ENCODE measurements around the gene CD8A.
A peak's percentile ranks its signal among the peaks of the same experiment; 100 is the strongest.
"Not testable (repeated sequence)": the region's sequence is repeated elsewhere in the genome, so short reads cannot be mapped to it uniquely, and the experiment has no call there.

Gene CD8A

DNA sequence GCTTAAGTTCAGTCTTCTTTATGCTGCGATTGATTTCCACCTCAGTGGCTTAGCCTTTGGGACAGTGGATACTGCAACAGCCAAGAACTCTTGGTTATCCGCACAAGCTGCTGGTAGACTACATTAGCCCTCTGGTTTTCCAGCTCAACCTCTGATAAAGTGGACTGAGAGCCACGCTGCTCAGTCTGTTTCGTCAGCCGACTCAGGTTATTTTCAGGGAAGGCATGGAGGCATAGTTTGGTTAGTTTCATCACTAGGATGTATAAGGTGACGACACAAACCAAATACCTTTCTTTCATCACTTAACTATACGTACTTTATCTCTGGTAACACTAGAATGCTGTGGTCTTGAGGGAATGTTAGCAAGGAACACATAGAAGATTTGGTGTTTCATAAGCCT lies 14.2 kb downstream of the CD8A start:
- no peak for DNase-seq (ENCODE audit: low spot score)

DNA sequence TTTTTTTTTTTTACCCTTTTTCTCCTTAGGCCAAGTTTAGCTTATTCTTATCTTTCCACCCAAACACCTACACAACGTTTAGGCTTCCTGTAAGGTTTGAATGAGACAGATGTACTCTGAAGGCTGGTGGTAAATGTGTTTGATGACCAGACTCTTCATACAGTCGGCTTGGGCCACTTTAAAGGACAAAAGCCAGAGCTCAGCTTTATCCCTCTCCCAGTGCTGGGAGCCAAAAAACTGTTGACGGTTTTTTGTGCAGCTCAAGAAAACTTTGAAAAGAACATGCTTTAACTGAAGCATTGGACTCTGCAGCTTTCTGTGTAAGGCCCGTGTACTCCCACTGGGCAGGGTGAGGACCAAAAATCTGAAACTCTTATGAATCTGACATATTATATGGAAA lies 15.4 kb downstream of the CD8A start:
- no peak for DNase-seq (ENCODE audit: low spot score)

GRCh38 chr2:86774862-86775261 lies 15.9 kb downstream of the CD8A start:
- DNase-seq (ENCODE audit: low spot score) = no peak

GRCh38 chr2:86772611-86773010 lies 18.1 kb downstream of the CD8A start:
- no peak for DNase-seq (ENCODE audit: low spot score)

DNA sequence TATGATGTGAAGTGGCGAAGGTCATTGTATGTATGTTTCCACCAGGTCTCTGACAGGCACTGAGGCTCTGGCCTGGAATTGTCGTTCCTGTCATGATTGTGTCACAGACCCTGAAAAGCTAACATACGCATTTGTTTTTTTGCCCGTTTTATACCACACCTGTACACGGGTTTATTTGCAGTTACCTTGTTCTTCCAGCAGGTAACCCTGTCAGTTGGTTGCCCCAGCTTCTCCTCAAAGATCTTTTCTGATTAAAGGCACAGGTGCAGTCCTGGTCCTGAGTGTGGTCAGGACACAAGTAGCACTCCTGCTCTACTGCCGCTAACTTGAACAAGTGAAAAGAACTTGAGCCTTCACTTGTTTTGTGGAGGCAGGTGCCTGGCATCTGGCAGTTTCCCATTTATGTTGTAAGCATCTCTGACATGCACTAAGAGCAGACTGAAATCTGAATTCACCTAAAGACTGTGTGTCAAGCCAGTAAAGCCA lies 19.9 kb downstream of the CD8A start:
- DNase-seq (ENCODE audit: low spot score) = no peak

- DNase-seq (ENCODE audit: low spot score) = no peak
Observed at GRCh38 chr2:86769838-86770237, 20.9 kb downstream of the CD8A start.

DNA sequence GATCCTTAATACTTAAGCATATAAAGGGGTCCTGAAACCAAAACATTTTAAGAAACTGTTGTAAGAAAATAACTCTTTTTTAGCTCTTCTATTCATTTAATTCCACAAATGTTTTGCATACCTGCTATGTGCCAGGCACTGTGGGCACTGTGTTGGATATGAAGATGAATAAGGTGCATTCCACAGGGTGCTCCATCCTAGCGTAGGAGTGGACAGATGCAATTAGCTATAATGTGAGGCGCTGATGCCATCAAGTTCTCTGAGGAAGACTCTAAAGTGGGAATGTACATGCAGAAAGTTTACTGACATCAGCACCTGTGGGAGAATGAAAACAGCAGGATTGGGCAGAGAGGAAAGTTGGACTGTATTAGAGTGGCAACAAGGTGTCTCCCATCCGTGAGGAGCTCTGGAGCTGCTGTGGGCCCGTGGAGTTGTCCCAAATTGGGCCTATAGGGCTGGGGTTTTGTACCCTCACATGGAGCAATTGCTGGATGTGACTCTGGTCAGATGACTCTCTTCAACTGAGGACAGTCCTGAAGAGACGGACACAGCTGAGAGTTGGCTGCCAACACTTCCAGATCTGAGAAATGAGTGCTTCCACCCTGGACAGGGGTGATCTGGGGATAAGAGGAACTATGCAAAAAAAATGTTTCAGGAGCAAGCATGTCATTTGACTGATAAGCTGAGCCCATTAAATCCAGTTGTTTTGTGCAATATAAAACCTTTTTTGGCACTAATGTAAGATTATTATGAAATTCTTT lies 22.3 kb downstream of the CD8A start:
- DNase-seq (ENCODE audit: low spot score) = no peak

DNA sequence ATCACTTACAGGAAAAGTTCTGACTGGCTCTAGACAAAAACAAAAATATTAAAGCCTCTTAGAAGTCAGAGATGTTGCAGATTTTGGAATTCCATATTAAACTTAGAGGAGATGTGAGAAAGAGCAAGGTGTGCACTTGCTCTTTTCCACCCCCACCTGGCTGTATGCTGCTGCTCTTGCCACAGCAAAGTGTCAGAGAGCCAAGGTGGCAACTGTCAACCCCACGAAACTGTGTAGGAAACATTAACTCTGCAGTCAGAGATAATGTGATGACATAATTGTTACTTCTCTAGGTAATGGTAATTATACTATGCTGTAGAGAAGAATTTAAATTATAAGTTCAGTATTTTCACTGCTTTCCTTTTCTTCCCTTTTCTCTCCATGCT lies 25.4 kb downstream of the CD8A start:
- no peak for DNase-seq (ENCODE audit: low spot score)

DNA sequence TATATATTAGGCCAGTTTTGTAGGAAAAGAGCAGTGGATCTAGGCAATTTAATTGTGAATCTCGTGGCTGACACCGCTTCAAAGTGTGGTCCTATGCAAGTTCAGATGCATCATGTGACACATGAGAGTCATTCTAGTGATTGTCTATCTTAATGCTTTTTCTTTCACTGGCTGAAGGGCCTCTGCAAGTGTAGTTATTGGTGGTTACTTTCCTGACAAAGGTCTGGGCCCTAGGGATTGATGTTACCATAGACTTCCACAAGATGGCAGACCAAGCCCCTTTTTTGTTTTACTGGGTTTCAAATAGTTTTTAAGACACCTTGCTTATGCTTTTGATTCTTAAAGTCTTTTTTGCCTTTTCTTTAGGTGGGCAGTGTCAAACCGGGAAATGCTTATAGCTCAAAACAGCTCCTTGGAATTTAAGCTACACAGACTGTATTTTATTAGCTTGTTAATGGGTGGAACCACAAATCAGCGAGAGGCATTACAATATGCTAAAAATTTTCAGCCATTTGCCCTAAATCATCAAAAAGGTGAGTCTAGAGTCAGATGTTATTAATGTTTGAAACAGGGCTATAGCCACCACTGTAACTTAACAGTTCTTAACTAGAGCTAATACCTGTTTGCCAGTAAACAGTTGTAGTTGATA lies 25.9 kb downstream of the CD8A start:
- peak; percentile 60 for DNase-seq (ENCODE audit: low spot score)

GRCh38 chr2:86760371-86760770 lies 30.3 kb downstream of the CD8A start:
- no peak for DNase-seq (ENCODE audit: low spot score)

DNA sequence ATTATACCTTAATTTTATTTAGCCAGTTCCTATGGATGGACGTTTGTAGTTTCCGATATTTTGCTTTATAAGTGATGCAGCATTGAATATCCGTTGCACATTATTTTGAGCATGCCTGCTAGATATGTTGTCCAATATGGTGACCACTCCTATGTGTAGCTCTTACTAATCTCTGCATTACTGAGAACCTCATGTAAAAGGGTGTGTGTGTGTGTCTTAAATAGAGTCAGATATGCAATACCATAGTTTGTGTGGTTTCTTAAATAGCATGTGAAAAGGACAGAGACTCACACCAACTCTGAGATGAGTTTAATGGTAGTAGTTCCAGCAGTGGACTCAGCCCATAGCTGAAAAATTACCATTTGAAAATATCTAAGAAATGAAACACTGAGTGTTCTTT lies 32.3 kb downstream of the CD8A start:
- DNase-seq (ENCODE audit: low spot score) = no peak

- no peak for DNase-seq (ENCODE audit: low spot score)
Observed at GRCh38 chr2:86753606-86754005, 37.1 kb downstream of the CD8A start.

DNA sequence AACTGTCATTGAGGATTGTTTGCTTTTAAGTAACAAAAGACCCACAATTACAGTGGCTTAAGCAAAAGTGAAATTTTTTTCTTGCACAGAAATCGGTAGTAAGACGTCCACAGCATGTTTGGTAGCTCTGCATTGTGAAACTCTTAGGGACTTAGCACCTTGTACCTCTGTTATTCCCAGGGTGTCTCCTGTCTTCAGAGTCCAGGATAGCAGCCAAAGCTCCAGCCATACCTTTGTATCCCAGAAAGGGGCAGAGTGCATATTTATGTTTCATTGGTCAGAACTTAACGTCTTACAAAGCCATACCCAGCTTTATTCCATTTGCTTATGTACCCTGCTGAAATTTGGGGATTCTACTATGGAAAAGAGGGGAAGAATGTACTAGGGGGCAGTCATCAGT lies 37.8 kb downstream of the CD8A start:
- DNase-seq (ENCODE audit: low spot score) = no peak

- no peak for DNase-seq (ENCODE audit: low spot score)
Observed at GRCh38 chr2:86751778-86752177, 38.9 kb downstream of the CD8A start.

GRCh38 chr2:86750240-86750839 lies 40.4 kb downstream of the CD8A start:
- DNase-seq (ENCODE audit: low spot score) = no peak

DNA sequence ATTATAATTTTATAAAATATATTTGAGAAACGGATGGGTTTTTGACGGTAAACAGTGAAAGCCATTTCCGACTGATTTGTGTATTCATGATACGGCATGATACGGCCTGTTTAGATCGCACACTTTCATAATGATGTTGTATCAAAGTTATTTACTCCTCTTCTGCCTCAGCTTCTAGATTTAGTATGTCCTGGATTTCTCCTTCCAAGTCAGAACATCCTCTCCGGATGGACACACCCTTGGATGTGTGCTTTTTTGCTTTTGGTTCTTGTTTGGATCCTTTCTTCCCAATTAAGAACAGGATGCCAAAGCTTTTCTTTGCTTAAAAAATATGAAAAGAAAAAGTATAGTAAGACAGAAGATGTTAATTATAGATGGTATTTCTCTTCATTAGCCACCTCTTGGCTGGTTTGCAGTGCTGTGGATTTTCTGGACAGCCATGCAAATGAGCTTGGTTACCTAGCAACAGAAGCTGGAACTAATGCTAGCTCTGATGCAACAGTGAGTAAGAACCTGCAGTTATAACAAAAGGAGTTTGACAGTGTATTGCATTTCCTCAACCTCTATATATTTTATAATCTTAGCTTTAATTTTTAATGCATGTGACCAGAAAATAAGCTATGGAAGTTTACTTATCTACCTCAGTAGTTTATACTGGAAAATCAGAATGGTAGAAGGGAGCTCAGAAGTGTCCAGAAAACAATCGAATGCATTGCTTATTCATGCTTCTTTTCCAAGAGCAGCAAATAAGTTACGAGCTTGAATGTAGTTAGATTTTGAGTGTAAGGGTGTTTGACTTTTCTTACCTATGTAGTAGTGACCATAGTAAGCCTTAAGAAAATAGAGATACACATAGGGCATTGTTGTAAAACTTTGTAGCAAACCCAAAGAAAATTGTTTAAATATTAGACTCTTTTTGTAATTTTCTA lies 42.7 kb downstream of the CD8A start:
- DNase-seq (ENCODE audit: low spot score) = peak; percentile 62

DNA sequence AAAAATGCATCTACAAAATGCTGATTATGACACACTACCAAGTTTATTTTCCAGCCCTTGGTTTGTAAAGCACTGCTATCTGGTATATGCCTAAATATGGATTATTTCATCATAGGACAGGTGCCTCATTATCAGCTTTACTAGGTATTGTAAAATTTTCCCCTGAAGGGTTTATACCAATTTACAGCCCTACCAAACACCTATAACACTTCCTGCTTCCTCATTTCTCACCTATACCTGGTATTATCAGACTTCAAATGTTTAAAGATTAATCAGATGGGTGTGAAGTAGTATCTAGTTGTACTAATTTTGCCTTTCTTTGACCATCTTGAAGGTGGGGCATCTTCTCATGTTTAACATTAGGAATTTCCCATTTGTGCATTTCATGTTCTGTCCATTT lies 43.8 kb downstream of the CD8A start:
- no peak for DNase-seq (ENCODE audit: low spot score)

- no peak for DNase-seq (ENCODE audit: low spot score)
Observed at GRCh38 chr2:86744152-86744551, 46.6 kb downstream of the CD8A start.

DNA sequence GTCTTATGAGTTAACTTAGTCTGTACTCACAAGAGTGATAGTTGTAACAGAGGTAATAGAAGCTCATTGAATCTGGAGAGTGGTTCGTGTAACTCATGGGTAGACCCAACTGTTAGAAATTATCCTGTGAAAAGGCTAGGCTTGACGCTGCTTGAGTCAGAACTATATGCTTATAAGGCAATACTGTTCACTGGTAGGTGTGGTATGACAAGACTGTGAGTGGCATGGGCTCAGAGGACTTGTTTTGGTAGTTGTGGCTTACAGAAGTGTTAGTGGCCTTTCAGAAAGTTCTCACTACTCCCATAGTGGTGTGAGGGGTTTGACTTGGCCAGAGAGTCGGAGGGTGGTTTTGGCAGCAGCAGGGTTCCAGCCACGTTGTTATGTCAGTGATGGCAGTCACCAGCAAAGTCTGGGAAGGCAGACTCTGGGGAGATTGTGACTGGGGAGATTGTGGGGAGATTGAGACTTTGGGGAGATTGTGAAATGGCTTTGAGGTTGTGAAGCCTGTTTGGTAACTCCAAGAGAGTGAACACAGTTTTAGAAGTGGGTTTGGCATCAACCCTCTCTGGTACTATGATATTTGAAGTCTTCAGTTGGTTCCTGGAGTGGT lies 48.7 kb downstream of the CD8A start:
- not testable (repeated sequence) for DNase-seq (ENCODE audit: low spot score)

GRCh38 chr2:86739889-86740288 lies 50.8 kb downstream of the CD8A start:
- DNase-seq (ENCODE audit: low spot score) = not testable (repeated sequence)

DNA sequence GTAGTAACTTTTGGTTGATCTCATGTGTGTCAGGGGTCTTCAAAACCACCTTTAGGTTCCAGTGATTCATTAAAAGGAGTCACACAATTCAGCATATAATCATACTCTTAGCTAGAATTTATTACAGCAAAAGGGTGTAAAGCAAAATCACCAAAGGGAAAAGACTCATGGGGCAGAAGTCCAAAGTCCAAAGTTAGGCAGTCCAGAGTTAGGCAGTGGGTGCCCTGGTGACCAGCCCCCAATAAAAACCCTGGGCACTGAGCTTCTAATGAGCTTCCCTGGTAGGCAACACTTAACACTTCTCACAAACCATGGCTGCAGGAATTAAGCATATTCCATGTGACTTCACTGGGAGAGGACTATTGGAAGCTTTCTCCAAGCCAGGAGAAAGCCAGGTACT lies 51.2 kb downstream of the CD8A start:
- not testable (repeated sequence) for DNase-seq (ENCODE audit: low spot score)

GRCh38 chr2:86734896-86735295 lies 55.8 kb downstream of the CD8A start:
- DNase-seq (ENCODE audit: low spot score) = not testable (repeated sequence)

All from AG08396 (cell line).